SK-N-MC (cell line): ENCODE data around the gene CRK.

Source experiments
- EZH2 ChIP-seq: fragments of 200-600 bp; sonication (generic); IDR thresholded peaks from one replicate; pipeline ENCODE4 v1.6.1; 2017; ENCODE audit warnings: antibody characterized with exemption
- POLR2AphosphoS5 ChIP-seq: IDR thresholded peaks from 2 replicates; pipeline ENCODE4 v1.6.1; 2012; ENCODE audit warnings: mild to moderate bottlenecking, low read depth, low read length, borderline replicate concordance

- TF ChIP-seq EZH2, result no peak
- no peak for TF ChIP-seq POLR2AphosphoS5
Measured at GRCh38 chr17:1374431-1375177, 81.4 kb downstream of the CRK start.
